BLaER1 (cell line): Measurements from ENCODE around the gene GRIK3.
A peak's percentile ranks its signal among the peaks of the same experiment; 100 is the strongest.

ENCODE experiments used
- H3K27ac ChIP-seq: shearing (Covaris generic); formaldehyde crosslinking; 2 replicates; pipeline ENCODE4 v1.8.1; 2022
- H3K27me3 ChIP-seq: shearing (Covaris generic); formaldehyde crosslinking; 2 replicates; pipeline ENCODE4 v1.8.1; 2022
- H3K36me3 ChIP-seq: shearing (Covaris generic); formaldehyde crosslinking; 2 replicates; pipeline ENCODE4 v1.8.1; 2022
- H3K4me1 ChIP-seq: shearing (Covaris generic); formaldehyde crosslinking; 2 replicates; pipeline ENCODE4 v1.8.1; 2022
- H3K4me2 ChIP-seq: shearing (Covaris generic); formaldehyde crosslinking; 2 replicates; pipeline ENCODE4 v1.8.1; 2022
- H3K4me3 ChIP-seq: shearing (Covaris generic); formaldehyde crosslinking; 2 replicates; pipeline ENCODE4 v1.8.1; 2022
- H3K9ac ChIP-seq: shearing (Covaris generic); formaldehyde crosslinking; 2 replicates; pipeline ENCODE4 v1.8.1; 2022
- H3K9me3 ChIP-seq: shearing (Covaris generic); formaldehyde crosslinking; 2 replicates; pipeline ENCODE4 v1.8.1; 2022
- H4K20me1 ChIP-seq: shearing (Covaris generic); formaldehyde crosslinking; 2 replicates; pipeline ENCODE4 v1.8.1; 2022
- Cebpa-rat ChIP-seq: shearing (Covaris generic); IDR thresholded peaks from 2 replicates; pipeline ENCODE4 v1.8.1; 2022

Gene GRIK3

GRCh38 chr1:36790191-36790590 is 244.1 kb downstream of the GRIK3 start:
- H3K9ac ChIP-seq = no peak overlapping the region
- no peak overlapping the region for H3K4me3 ChIP-seq
- H3K4me1 ChIP-seq = peaks cover 12% of the 10 kb centered on the region
- no peak for TF ChIP-seq Cebpa-rat
- H3K9me3 ChIP-seq = no peaks in the 10 kb centered on the region
- no peak overlapping the region for H3K27ac ChIP-seq
- H3K27me3 ChIP-seq = no peaks in the 10 kb centered on the region
- no peaks in the 10 kb centered on the region for H3K36me3 ChIP-seq
- no peaks in the 10 kb centered on the region for H4K20me1 ChIP-seq
- H3K4me2 ChIP-seq = no peak overlapping the region

- Histone ChIP-seq H4K20me1 (no peaks in the 10 kb centered on the region), H3K4me1 (peaks cover 16% of the 10 kb centered on the region), H3K27ac (no peak overlapping the region), H3K36me3 (no peaks in the 10 kb centered on the region), H3K9me3 (no peaks in the 10 kb centered on the region), H3K4me3 (no peak overlapping the region), H3K9ac (no peak overlapping the region), H3K4me2 (no peak overlapping the region), H3K27me3 (no peaks in the 10 kb centered on the region)
- no peak for TF ChIP-seq Cebpa-rat
Measured at GRCh38 chr1:36789535-36789934, 244.8 kb downstream of the GRIK3 start.

GRCh38 chr1:36787312-36787913 is 246.9 kb downstream of the GRIK3 start:
- no peak for TF ChIP-seq Cebpa-rat
- H3K4me1 ChIP-seq = peaks cover 37% of the 10 kb centered on the region
- H3K27ac ChIP-seq = no peak overlapping the region
- no peak overlapping the region for H3K4me3 ChIP-seq
- no peaks in the 10 kb centered on the region for H3K36me3 ChIP-seq
- no peaks in the 10 kb centered on the region for H4K20me1 ChIP-seq
- H3K27me3 ChIP-seq = no peaks in the 10 kb centered on the region
- H3K9me3 ChIP-seq = no peaks in the 10 kb centered on the region
- 0 out of 2 replicates have a peak overlapping the region, but pooled peaks have one; percentile 2 for H3K4me2 ChIP-seq
- no peak overlapping the region for H3K9ac ChIP-seq

GRCh38 chr1:36786425-36786824 is 247.9 kb downstream of the GRIK3 start:
- Histone ChIP-seq H3K9ac (no peak overlapping the region), H4K20me1 (no peaks in the 10 kb centered on the region), H3K4me2 (no peak overlapping the region), H3K36me3 (no peaks in the 10 kb centered on the region), H3K9me3 (no peaks in the 10 kb centered on the region), H3K27me3 (no peaks in the 10 kb centered on the region), H3K4me3 (no peak overlapping the region), H3K4me1 (peaks cover 47% of the 10 kb centered on the region), H3K27ac (no peak overlapping the region)
- no peak for TF ChIP-seq Cebpa-rat

GRCh38 chr1:36784147-36784859 is 250.0 kb downstream of the GRIK3 start:
- peaks cover 62% of the 10 kb centered on the region for H3K4me1 ChIP-seq
- H3K27me3 ChIP-seq = no peaks in the 10 kb centered on the region
- peak overlapping the region; percentile 69 for H3K4me2 ChIP-seq
- no peak for TF ChIP-seq Cebpa-rat
- no peak overlapping the region for H3K4me3 ChIP-seq
- no peak overlapping the region for H3K9ac ChIP-seq
- no peak overlapping the region for H3K27ac ChIP-seq
- no peaks in the 10 kb centered on the region for H3K36me3 ChIP-seq
- no peaks in the 10 kb centered on the region for H4K20me1 ChIP-seq
- H3K9me3 ChIP-seq = no peaks in the 10 kb centered on the region

GRCh38 chr1:36783475-36783874 is 250.8 kb downstream of the GRIK3 start:
- H3K4me2 ChIP-seq = peak overlapping the region; percentile 69
- peaks cover 66% of the 10 kb centered on the region for H3K4me1 ChIP-seq
- H4K20me1 ChIP-seq = no peaks in the 10 kb centered on the region
- no peak overlapping the region for H3K9ac ChIP-seq
- H3K36me3 ChIP-seq = no peaks in the 10 kb centered on the region
- H3K27ac ChIP-seq = no peak overlapping the region
- H3K9me3 ChIP-seq = no peaks in the 10 kb centered on the region
- TF ChIP-seq Cebpa-rat = no peak
- H3K4me3 ChIP-seq = no peak overlapping the region
- H3K27me3 ChIP-seq = no peaks in the 10 kb centered on the region

GRCh38 chr1:36782785-36783184 is 251.5 kb downstream of the GRIK3 start:
- H3K4me3 ChIP-seq = no peak overlapping the region
- H3K27me3 ChIP-seq = no peaks in the 10 kb centered on the region
- peaks cover 67% of the 10 kb centered on the region for H3K4me1 ChIP-seq
- no peaks in the 10 kb centered on the region for H4K20me1 ChIP-seq
- peak overlapping the region; percentile 69 for H3K4me2 ChIP-seq
- TF ChIP-seq Cebpa-rat = no peak
- H3K27ac ChIP-seq = no peak overlapping the region; the same call in 1 of the 2 replicates
- no peaks in the 10 kb centered on the region for H3K9me3 ChIP-seq
- H3K36me3 ChIP-seq = no peaks in the 10 kb centered on the region
- H3K9ac ChIP-seq = no peak overlapping the region

- Histone ChIP-seq H4K20me1 (no peaks in the 10 kb centered on the region), H3K9ac (no peak overlapping the region), H3K27me3 (no peaks in the 10 kb centered on the region), H3K36me3 (no peaks in the 10 kb centered on the region), H3K4me1 (peaks cover 60% of the 10 kb centered on the region), H3K4me2 (peak overlapping the region; percentile 54), H3K4me3 (no peak overlapping the region), H3K9me3 (no peaks in the 10 kb centered on the region), H3K27ac (no peak overlapping the region)
- no peak for TF ChIP-seq Cebpa-rat
Measured at GRCh38 chr1:36782085-36782484, 252.2 kb downstream of the GRIK3 start.

GRCh38 chr1:36781098-36781497 is 253.2 kb downstream of the GRIK3 start:
- H3K4me2 ChIP-seq = peak overlapping the region; percentile 54
- H3K27ac ChIP-seq = no peak overlapping the region
- H3K4me1 ChIP-seq = peaks cover 59% of the 10 kb centered on the region
- H3K27me3 ChIP-seq = no peaks in the 10 kb centered on the region
- no peaks in the 10 kb centered on the region for H3K36me3 ChIP-seq
- H3K4me3 ChIP-seq = no peak overlapping the region
- no peak overlapping the region for H3K9ac ChIP-seq
- H3K9me3 ChIP-seq = no peaks in the 10 kb centered on the region
- no peaks in the 10 kb centered on the region for H4K20me1 ChIP-seq
- no peak for TF ChIP-seq Cebpa-rat

- Histone ChIP-seq H3K36me3 (no peaks in the 10 kb centered on the region), H3K4me1 (peaks cover 49% of the 10 kb centered on the region), H3K27ac (no peak overlapping the region), H3K9ac (no peak overlapping the region), H3K4me3 (no peak overlapping the region), H3K4me2 (peak overlapping the region; percentile 7; the same call in 1 of the 2 replicates), H3K27me3 (no peaks in the 10 kb centered on the region), H3K9me3 (no peaks in the 10 kb centered on the region), H4K20me1 (no peaks in the 10 kb centered on the region)
- no peak for TF ChIP-seq Cebpa-rat
Measured at GRCh38 chr1:36778740-36779139, 255.6 kb downstream of the GRIK3 start.
